Endothelial cell of umbilical vein (primary cell): ENCODE measurements around the gene GGN.

Experiments
- CTCF ChIP-seq, 2 donors: IDR thresholded peaks; 1 replicate in 1 of 2; 2 replicates in 1 of 2; pipeline ENCODE4 v1.5.1; 2011; ENCODE audit warnings: low read length in 2 of 2, mild to moderate bottlenecking in 2 of 2, moderate library complexity in 2 of 2, control low read depth in 1 of 2, inconsistent platforms in 1 of 2, low read depth in 1 of 2; ENCODE audit not compliant: insufficient read depth in 1 of 2; ENCODE audit errors: extremely low read depth in 1 of 2
- EZH2 ChIP-seq: IDR thresholded peaks from 2 replicates; pipeline ENCODE4 v1.6.1; 2012; ENCODE audit warnings: borderline replicate concordance, low read depth, mild to moderate bottlenecking, moderate library complexity, low read length, inconsistent platforms; ENCODE audit not compliant: severe bottlenecking
- GATA2 ChIP-seq: IDR thresholded peaks from 2 replicates; pipeline ENCODE4 v1.7.0; 2011; ENCODE audit warnings: low read depth, mild to moderate bottlenecking, moderate library complexity, mixed read lengths, low read length; ENCODE audit not compliant: insufficient read length, insufficient read depth
- MAX ChIP-seq: IDR thresholded peaks from 2 replicates; pipeline ENCODE4 v1.6.1; 2011; ENCODE audit not compliant: insufficient read depth, insufficient read length
- MYC ChIP-seq: IDR thresholded peaks from one replicate; pipeline ENCODE4 v1.6.1; 2011; ENCODE audit warnings: mild to moderate bottlenecking, low read depth, low read length
- POLR2A ChIP-seq: IDR thresholded peaks from 2 replicates; pipeline ENCODE4 v1.6.1; 2012; ENCODE audit warnings: low read depth, mild to moderate bottlenecking, control low read depth, low read length
- POLR2AphosphoS5 ChIP-seq: IDR thresholded peaks from 2 replicates; pipeline ENCODE4 v1.6.1; 2012; ENCODE audit warnings: low read depth, mild to moderate bottlenecking, control low read depth, low read length, moderate library complexity; ENCODE audit not compliant: insufficient read depth

DNA sequence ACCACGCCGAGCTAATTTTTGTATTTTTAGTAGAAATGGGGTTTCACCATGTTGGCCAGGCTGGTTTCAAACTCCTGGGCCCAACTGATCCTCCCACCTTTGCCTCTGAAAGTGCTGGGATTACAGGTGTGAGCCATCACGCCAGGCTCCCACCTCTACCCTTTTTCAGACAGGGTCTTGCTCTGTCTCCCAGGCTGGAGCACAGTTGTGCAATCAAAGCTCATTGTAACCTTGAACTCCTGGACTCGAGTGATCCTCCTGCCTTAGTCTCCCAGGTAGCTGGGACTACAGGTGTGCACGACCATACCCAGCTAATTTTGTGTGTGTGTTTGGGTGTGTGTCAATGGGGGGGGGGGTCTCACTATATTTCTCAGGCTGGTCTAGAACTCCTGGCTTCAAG is 36.4 kb upstream of the GGN start:
- TF ChIP-seq CTCF (IDR thresholded peaks at IDR 0.05; ENCODE audit: extremely low read depth in 1 of 2, insufficient read depth in 1 of 2, low read depth in 1 of 2, low read length in 2 of 2) (no peak), MAX (no peak), POLR2A (no peak), EZH2 (no peak), POLR2AphosphoS5 (no peak), GATA2 (no peak), MYC (no peak)
